PC-9 (cell line): Measurements from ENCODE around the gene NCR3LG1.

Experiments
- EZH2 ChIP-seq: fragments of 200-600 bp; sonication (generic); IDR thresholded peaks from 2 replicates; pipeline ENCODE4 v1.8.0; 2017; ENCODE audit warnings: antibody characterized with exemption, low read depth
- TF ChIP-seq, protein P1 (sequence below): fragments of 200-600 bp; sonication (generic); conservative IDR thresholded peaks from 2 replicates; pipeline ENCODE4 v1.6.1; 2017; ENCODE audit warnings: mixed run types, antibody characterized with exemption, mild to moderate bottlenecking, moderate library complexity

DNA sequence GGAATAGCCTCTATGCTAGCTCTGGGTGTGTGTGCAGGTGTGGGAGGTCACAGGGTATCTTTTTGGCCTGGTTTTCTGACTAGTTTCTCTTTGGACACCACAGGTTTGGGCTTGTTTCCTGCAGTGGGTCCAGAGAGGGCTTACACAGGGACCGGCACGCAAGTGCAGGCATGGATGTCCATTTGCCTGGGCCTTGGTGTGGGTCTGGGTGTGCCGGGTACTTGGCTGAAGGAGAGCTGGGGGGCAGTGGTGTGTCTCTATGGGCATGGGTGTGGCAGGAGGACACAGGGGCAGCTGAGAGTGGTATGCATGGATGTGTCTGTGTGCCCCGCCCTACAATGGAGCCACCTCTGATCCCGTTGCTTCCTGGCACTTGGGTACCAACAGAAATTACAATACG lies 44.4 kb downstream of the NCR3LG1 start:
- TF ChIP-seq, protein P1, sequence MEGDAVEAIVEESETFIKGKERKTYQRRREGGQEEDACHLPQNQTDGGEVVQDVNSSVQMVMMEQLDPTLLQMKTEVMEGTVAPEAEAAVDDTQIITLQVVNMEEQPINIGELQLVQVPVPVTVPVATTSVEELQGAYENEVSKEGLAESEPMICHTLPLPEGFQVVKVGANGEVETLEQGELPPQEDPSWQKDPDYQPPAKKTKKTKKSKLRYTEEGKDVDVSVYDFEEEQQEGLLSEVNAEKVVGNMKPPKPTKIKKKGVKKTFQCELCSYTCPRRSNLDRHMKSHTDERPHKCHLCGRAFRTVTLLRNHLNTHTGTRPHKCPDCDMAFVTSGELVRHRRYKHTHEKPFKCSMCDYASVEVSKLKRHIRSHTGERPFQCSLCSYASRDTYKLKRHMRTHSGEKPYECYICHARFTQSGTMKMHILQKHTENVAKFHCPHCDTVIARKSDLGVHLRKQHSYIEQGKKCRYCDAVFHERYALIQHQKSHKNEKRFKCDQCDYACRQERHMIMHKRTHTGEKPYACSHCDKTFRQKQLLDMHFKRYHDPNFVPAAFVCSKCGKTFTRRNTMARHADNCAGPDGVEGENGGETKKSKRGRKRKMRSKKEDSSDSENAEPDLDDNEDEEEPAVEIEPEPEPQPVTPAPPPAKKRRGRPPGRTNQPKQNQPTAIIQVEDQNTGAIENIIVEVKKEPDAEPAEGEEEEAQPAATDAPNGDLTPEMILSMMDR = no peak
- TF ChIP-seq EZH2 = no peak
